A549 (cell line): Measurements from ENCODE around the gene ZBED3. TPM values are rescaled to one million over a fixed set of nuclear protein-coding genes. Genes with fewer than 3 reads are reported as not detected.

Experiments used
- ATAC-seq, 2 experiments: fragments of 200-7000 bp in 1 of 2; fragments of >200 bp in 1 of 2; cut with Nextera tagmentation in 1 of 2; cut with Tn5 transposase in 1 of 2; 3 replicates each; pipeline versions ENCODE4 v1.8.0 to v1.9.1; 2018 to 2020; ENCODE audit warnings: mild to moderate bottlenecking in 1 of 2, moderate library complexity in 1 of 2
- CTCF ChIA-PET: fragments of 300-600 bp; sonication (Branson Sonifier 250); formaldehyde crosslinking; extraction: SDS; loops from one replicate; lab custom pipeline; 2021; ENCODE audit warnings: antibody characterized with exemption, inconsistent platforms; lab: Yijun Ruan, JAX
- POLR2A ChIA-PET: fragments of 350-600 bp; formaldehyde crosslinking; extraction: SDS; loops from one replicate; lab custom pipeline; 2021; ENCODE audit warnings: antibody characterized with exemption, inconsistent platforms; lab: Yijun Ruan, JAX
- DNase-seq, 2 experiments: peaks; one replicate each; pipeline versions ENCODE4 v3.0.0 to v3.0.0-alpha.2; 2011 to 2016; ENCODE audit warnings: low read depth in 1 of 2, low spot score in 1 of 2
- FAIRE-seq: peaks from 2 replicates; lab custom pipeline; 2011; peaks lifted over from hg19 to GRCh38; lab: Jason Lieb, UNC
- H3K27ac ChIP-seq, 2 experiments: fragments of >200 bp; sonication (Bioruptor Twin); formaldehyde crosslinking; 3 replicates each; pipeline ENCODE4 v1.5.1; 2016 to 2017
- H3K4me1 ChIP-seq: fragments of >200 bp; sonication (Bioruptor Twin); formaldehyde crosslinking; 3 replicates; pipeline ENCODE4 v1.6.1; 2016
- H3K4me2 ChIP-seq: fragments of >200 bp; sonication (Bioruptor Twin); formaldehyde crosslinking; 3 replicates; pipeline ENCODE4 v1.6.1; 2016
- H3K4me3 ChIP-seq: fragments of >200 bp; sonication (Bioruptor Twin); formaldehyde crosslinking; 3 replicates; pipeline ENCODE4 v1.5.1; 2016
- H3K9me3 ChIP-seq: fragments of >200 bp; sonication (Bioruptor Twin); formaldehyde crosslinking; 3 replicates; pipeline ENCODE4 v1.6.1; 2016
- BHLHE40 ChIP-seq: IDR thresholded peaks from 2 replicates; pipeline ENCODE4 v1.6.1; 2012; ENCODE audit warnings: low read depth, low read length, inconsistent platforms
- CEBPB ChIP-seq, 2 experiments: fragments of >200 bp in 1 of 2; sonication (Bioruptor Twin) in 1 of 2; formaldehyde crosslinking in 1 of 2; IDR thresholded peaks; 2 replicates each; pipeline ENCODE4 v1.6.1; 2012 to 2016
- CHD2 ChIP-seq: fragments of 150-350 bp; IDR thresholded peaks from 2 replicates; pipeline ENCODE4 v1.6.1; 2014; ENCODE audit warnings: low read length; ENCODE audit not compliant: partially characterized antibody
- EHF ChIP-seq: fragments of 250-450 bp; sonication (Bioruptor Pico); IDR thresholded peaks from 2 replicates; pipeline ENCODE4 v1.5.0; 2020; ENCODE audit warnings: mild to moderate bottlenecking
- FOSL2 ChIP-seq, 2 experiments: fragments of 450-650 bp in 1 of 2; fragments of >200 bp in 1 of 2; sonication (Bioruptor Twin) in 1 of 2; formaldehyde crosslinking; IDR thresholded peaks; 2 replicates each; pipeline versions ENCODE4 v1.5.0 to v1.6.1; 2016 to 2020; ENCODE audit warnings: mild to moderate bottlenecking in 1 of 2, moderate library complexity in 1 of 2
- HDAC2 ChIP-seq: fragments of 200-600 bp; sonication (generic); IDR thresholded peaks from 2 replicates; pipeline ENCODE4 v1.6.1; 2016
- HEYL ChIP-seq: fragments of 250-450 bp; sonication (Bioruptor Pico); IDR thresholded peaks from 2 replicates; pipeline ENCODE4 v1.8.0; 2021; ENCODE audit warnings: mild to moderate bottlenecking, moderate library complexity
- JUN ChIP-seq, 2 experiments: fragments of >200 bp; sonication (Bioruptor Twin); formaldehyde crosslinking; IDR thresholded peaks; 2 replicates in 1 of 2; 3 replicates in 1 of 2; pipeline ENCODE4 v1.6.1; 2016 to 2017
- MYC ChIP-seq: IDR thresholded peaks from 2 replicates; pipeline ENCODE4 v1.6.1; 2012; ENCODE audit warnings: mild to moderate bottlenecking, inconsistent platforms, low read length, improper control_type of control experiment, borderline replicate concordance
- PHF8 ChIP-seq: fragments of 200-600 bp; sonication (generic); IDR thresholded peaks from 2 replicates; pipeline ENCODE4 v1.6.1; 2016; ENCODE audit warnings: low read depth, mild to moderate bottlenecking, antibody characterized with exemption, moderate library complexity, borderline replicate concordance
- RAD21 ChIP-seq, 2 experiments: fragments of >200 bp in 1 of 2; sonication (Bioruptor Twin) in 1 of 2; formaldehyde crosslinking in 1 of 2; IDR thresholded peaks in 1 of 2; conservative IDR thresholded peaks in 1 of 2; 2 replicates in 1 of 2; 3 replicates in 1 of 2; pipeline ENCODE4 v1.6.1; 2012 to 2018; ENCODE audit warnings: inconsistent platforms in 1 of 2
- SMC3 ChIP-seq: fragments of >200 bp; sonication (Bioruptor Twin); formaldehyde crosslinking; IDR thresholded peaks from 3 replicates; pipeline ENCODE4 v1.6.1; 2018; ENCODE audit warnings: inconsistent platforms
- TP53 ChIP-seq: fragments of 250-450 bp; sonication (Bioruptor Pico); IDR thresholded peaks from 2 replicates; pipeline ENCODE4 v1.5.0; 2021; ENCODE audit warnings: mild to moderate bottlenecking, moderate library complexity
- ZNF302 ChIP-seq: fragments of 250-450 bp; sonication (Bioruptor Pico); IDR thresholded peaks from 2 replicates; pipeline ENCODE4 v1.9.0; 2021; ENCODE audit warnings: inconsistent platforms, mild to moderate bottlenecking, moderate library complexity
- WGBS: methylation state at CpG from one replicate; pipeline ENCODE4 v1.1.6; 2017; ENCODE audit errors: missing lambda C conversion rate; 5-methylcytosine and 5-hydroxymethylcytosine counted together
- polyA minus RNA-seq: library from RNA; depleted of rRNA, polyadenylated mRNA; stranded (reverse); fragments of >200 nt; gene quantifications from 2 replicates; pipeline ENCODE4 v1.2.3, GENCODE V29; 2011; rRNA and poly(A)+ RNA removed
- polyA plus RNA-seq, 4 experiments: library from polyadenylated mRNA; depleted of rRNA in 3 of 4; stranded (reverse); fragments of >200 nt; fragmentation: RNase III in 1 of 4; extraction: RNeasy Plus Mini Kit Qiagen cat#74134 plus additional on column Dnase treatment in 1 of 4; gene quantifications; 2 replicates in 3 of 4; 3 replicates in 1 of 4; pipeline ENCODE4 v1.2.3, GENCODE V29; 2011 to 2017
- TF ChIP-seq, protein P1 (sequence below): IDR thresholded peaks from 2 replicates; pipeline ENCODE4 v1.6.1; 2012
- TF ChIP-seq, protein P2 (sequence below): IDR thresholded peaks from 2 replicates; pipeline ENCODE4 v1.6.1; 2012; ENCODE audit warnings: low read depth, borderline replicate concordance
- TF ChIP-seq, protein P3 (sequence below): IDR thresholded peaks from 2 replicates; pipeline ENCODE4 v1.6.1; 2012
- TF ChIP-seq, protein P4 (sequence below): fragments of >200 bp; sonication (Bioruptor Twin); formaldehyde crosslinking; IDR thresholded peaks from 3 replicates; pipeline ENCODE4 v1.5.1; 2016
- TF ChIP-seq, protein P5 (sequence below): fragments of 450-650 bp; IDR thresholded peaks from 2 replicates; pipeline ENCODE4 v1.6.1; 2014; ENCODE audit warnings: antibody characterized with exemption

Gene ZBED3, protein sequence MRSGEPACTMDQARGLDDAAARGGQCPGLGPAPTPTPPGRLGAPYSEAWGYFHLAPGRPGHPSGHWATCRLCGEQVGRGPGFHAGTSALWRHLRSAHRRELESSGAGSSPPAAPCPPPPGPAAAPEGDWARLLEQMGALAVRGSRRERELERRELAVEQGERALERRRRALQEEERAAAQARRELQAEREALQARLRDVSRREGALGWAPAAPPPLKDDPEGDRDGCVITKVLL
- polyA plus RNA-seq (2011; rRNA removed), result 9.9 and 10.5 TPM in 2 replicates
- polyA plus RNA-seq (2012; cell fraction: cytosol; rRNA removed), result 3.0 and 4.3 TPM in 2 replicates
- polyA plus RNA-seq (2012; cell fraction: nucleus; rRNA removed), result 2.3 and 3.2 TPM in 2 replicates
- polyA plus RNA-seq (2017; fragmentation: RNase III; extraction: RNeasy Plus Mini Kit Qiagen cat#74134 plus additional on column Dnase treatment), result 3.7 to 4.2 TPM (median 4.1 TPM) in 3 replicates
- 5.8 and 6.0 TPM in 2 replicates for polyA minus RNA-seq

DNA sequence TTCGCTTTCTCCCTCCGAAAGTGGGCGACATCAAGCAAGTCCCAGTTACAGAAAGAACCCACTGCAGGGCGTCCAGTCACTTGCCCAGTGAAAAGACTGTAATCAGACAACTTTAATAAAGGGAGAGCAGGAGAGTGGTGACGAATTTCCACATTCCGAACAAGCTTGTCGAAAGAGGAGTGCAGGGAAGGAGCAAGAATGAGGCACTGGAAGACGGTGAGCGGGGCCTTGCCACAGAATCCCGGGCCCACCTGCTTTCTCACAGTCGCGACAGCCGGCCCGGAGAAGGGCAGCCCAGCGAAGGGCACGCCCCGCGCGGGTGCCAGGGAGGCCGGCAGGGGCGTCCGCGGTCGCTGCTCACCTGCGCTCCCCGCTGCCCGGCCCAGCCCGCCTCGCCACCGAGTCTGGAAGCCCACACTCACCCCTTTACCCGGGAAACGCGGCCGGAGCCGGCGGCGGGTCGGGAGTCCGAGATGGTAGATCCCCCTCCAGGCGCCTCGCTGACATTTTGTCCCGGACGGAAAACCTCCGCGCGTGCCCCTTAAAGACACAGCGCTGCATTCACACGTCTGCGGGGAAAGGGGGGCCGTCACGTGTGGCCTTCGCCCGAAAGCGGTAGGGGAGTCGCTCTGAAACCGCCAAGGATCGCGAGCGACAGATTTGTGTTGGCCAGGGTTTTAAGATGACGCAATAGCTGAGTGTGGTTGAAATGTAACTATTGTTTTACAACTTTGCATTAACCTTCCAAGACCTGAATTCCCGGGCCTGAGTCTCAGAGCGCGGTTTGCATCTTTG is at the start of gene ZBED3:
ZBED3 (minus strand) TSS at position 597 of the 795 bp plus-strand sequence. CDS start 9,407 bp downstream, outside the sequence.
- TF ChIP-seq, protein P1, sequence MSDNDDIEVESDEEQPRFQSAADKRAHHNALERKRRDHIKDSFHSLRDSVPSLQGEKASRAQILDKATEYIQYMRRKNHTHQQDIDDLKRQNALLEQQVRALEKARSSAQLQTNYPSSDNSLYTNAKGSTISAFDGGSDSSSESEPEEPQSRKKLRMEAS, result peak; percentile 93
- TF ChIP-seq HDAC2 (no peak), EHF (CRISPR knock-in tag) (0 out of 2 replicates have a peak, but pooled peaks have one; percentile 34), CHD2 (peak; percentile 2), ZNF302 (CRISPR knock-in tag) (no peak), BHLHE40 (0 out of 2 replicates have a peak, but pooled peaks have one; percentile 14), MYC (peak; percentile 56; the same call in 1 of the 2 replicates), PHF8 (peak; percentile 62; the same call in 1 of the 2 replicates), HEYL (CRISPR knock-in tag) (no peak), JUN (IDR thresholded peaks at IDR 0.05) (peak in 1 of 2 experiments; percentile 76; a peak in 4 of 5 replicates), FOSL2 (IDR thresholded peaks at IDR 0.05) (no peak), FOSL2 (CRISPR knock-in tag; IDR thresholded peaks at IDR 0.05) (peak; percentile 50), SMC3 (peak; percentile 37; the same call in 2 of the 3 replicates), RAD21 (conservative IDR thresholded peaks at IDR 0.05 in 1 of 2, IDR thresholded peaks at IDR 0.05 in 1 of 2) (peak; percentile 25 to 50; a peak in 3 of 5 replicates), CEBPB (IDR thresholded peaks at IDR 0.05) (peak; percentile 86 to 94), TP53 (CRISPR knock-in tag) (no peak)
- TF ChIP-seq, protein P2, sequence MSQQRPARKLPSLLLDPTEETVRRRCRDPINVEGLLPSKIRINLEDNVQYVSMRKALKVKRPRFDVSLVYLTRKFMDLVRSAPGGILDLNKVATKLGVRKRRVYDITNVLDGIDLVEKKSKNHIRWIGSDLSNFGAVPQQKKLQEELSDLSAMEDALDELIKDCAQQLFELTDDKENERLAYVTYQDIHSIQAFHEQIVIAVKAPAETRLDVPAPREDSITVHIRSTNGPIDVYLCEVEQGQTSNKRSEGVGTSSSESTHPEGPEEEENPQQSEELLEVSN, result peak; percentile 91
- TF ChIP-seq, protein P3, sequence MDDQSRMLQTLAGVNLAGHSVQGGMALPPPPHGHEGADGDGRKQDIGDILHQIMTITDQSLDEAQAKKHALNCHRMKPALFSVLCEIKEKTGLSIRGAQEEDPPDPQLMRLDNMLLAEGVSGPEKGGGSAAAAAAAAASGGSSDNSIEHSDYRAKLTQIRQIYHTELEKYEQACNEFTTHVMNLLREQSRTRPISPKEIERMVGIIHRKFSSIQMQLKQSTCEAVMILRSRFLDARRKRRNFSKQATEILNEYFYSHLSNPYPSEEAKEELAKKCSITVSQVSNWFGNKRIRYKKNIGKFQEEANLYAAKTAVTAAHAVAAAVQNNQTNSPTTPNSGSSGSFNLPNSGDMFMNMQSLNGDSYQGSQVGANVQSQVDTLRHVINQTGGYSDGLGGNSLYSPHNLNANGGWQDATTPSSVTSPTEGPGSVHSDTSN, result 0 out of 2 replicates have a peak, but pooled peaks have one; percentile 2
- TF ChIP-seq, protein P4, sequence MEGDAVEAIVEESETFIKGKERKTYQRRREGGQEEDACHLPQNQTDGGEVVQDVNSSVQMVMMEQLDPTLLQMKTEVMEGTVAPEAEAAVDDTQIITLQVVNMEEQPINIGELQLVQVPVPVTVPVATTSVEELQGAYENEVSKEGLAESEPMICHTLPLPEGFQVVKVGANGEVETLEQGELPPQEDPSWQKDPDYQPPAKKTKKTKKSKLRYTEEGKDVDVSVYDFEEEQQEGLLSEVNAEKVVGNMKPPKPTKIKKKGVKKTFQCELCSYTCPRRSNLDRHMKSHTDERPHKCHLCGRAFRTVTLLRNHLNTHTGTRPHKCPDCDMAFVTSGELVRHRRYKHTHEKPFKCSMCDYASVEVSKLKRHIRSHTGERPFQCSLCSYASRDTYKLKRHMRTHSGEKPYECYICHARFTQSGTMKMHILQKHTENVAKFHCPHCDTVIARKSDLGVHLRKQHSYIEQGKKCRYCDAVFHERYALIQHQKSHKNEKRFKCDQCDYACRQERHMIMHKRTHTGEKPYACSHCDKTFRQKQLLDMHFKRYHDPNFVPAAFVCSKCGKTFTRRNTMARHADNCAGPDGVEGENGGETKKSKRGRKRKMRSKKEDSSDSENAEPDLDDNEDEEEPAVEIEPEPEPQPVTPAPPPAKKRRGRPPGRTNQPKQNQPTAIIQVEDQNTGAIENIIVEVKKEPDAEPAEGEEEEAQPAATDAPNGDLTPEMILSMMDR, result peak; percentile 44; the same call in 2 of the 3 replicates
- TF ChIP-seq, protein P5, sequence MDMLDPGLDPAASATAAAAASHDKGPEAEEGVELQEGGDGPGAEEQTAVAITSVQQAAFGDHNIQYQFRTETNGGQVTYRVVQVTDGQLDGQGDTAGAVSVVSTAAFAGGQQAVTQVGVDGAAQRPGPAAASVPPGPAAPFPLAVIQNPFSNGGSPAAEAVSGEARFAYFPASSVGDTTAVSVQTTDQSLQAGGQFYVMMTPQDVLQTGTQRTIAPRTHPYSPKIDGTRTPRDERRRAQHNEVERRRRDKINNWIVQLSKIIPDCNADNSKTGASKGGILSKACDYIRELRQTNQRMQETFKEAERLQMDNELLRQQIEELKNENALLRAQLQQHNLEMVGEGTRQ, result peak; percentile 81
- Histone ChIP-seq H3K27ac (peak within 1 kb of the TSS; percentile 83 to 97), H3K4me3 (peak within 1 kb of the TSS; percentile 54), H3K9me3 (no peaks in the 10 kb centered on the region), H3K4me2 (peak within 1 kb of the TSS; percentile 75), H3K4me1 (peaks cover 18% of the 10 kb centered on the region)
- WGBS, result under 1% methylated on average over 33 of the region's 63 CpGs
- ATAC-seq (peak; percentile 94 to 95), FAIRE-seq (no peak), DNase-seq (peak; percentile 79 to 89)
- ChIA-PET POLR2A (interaction anchor here (0.5 to 2.3 kb wide), 7 partner anchors 10 to 544 kb away, joined by 3 to 14 read pairs (median 4); partner anchors contain the start of genes AGGF1 and WDR41), CTCF (interaction anchor here (0.9 to 5.9 kb wide), 15 partner anchors 9 to 405 kb away, joined by 3 to 58 read pairs (median 5); partner anchors contain the start of gene WDR41)
